Smooth muscle cell (in vitro differentiated cells): ENCODE results near the gene GPC6. TPM values are rescaled to one million over a fixed set of nuclear protein-coding genes. Genes with fewer than 3 reads are reported as not detected.

Experiments used
- DNase-seq: peaks from one replicate; lab custom pipeline; 2025; ENCODE audit not compliant: unreplicated experiment; lab: John Stamatoyannopoulos, UW
- H2AFZ ChIP-seq: fragments of 200-600 bp; sonication (generic); 2 replicates; pipeline ENCODE4 v1.6.0; 2016; ENCODE audit warnings: antibody characterized with exemption, low read depth, mild to moderate bottlenecking
- H3F3A ChIP-seq: fragments of 200-600 bp; sonication (generic); 2 replicates; pipeline ENCODE4 v1.6.0; 2017; ENCODE audit warnings: antibody characterized with exemption, low read depth
- H3K27ac ChIP-seq: fragments of 200-600 bp; sonication (generic); 2 replicates; pipeline ENCODE4 v1.5.1; 2016; ENCODE audit warnings: low read depth, mild to moderate bottlenecking
- H3K27me3 ChIP-seq: fragments of 200-600 bp; sonication (generic); 2 replicates; pipeline ENCODE4 v1.6.1; 2016; ENCODE audit warnings: low read depth, mild to moderate bottlenecking
- H3K36me3 ChIP-seq: fragments of 200-600 bp; sonication (generic); 2 replicates; pipeline ENCODE4 v1.5.1; 2016; ENCODE audit warnings: low read depth
- H3K4me1 ChIP-seq: fragments of 200-600 bp; sonication (generic); 2 replicates; pipeline ENCODE4 v1.5.1; 2016; ENCODE audit warnings: low read depth
- H3K4me2 ChIP-seq: fragments of 200-600 bp; sonication (generic); 2 replicates; pipeline ENCODE4 v1.6.0; 2016; ENCODE audit warnings: mild to moderate bottlenecking
- H3K4me3 ChIP-seq: fragments of 200-600 bp; sonication (generic); 2 replicates; pipeline ENCODE4 v1.5.1; 2016; ENCODE audit warnings: mild to moderate bottlenecking
- H3K79me2 ChIP-seq: fragments of 200-600 bp; sonication (generic); 2 replicates; pipeline ENCODE4 v1.6.0; 2016; ENCODE audit warnings: low read depth, mild to moderate bottlenecking
- H3K9ac ChIP-seq: fragments of 200-600 bp; sonication (generic); 2 replicates; pipeline ENCODE4 v1.6.0; 2016; ENCODE audit warnings: low read depth
- H3K9me3 ChIP-seq: fragments of 200-600 bp; sonication (generic); replicated peaks from 2 replicates; pipeline ENCODE4 v1.5.1; 2016; ENCODE audit warnings: low read depth
- H4K20me1 ChIP-seq: fragments of 200-600 bp; sonication (generic); 2 replicates; pipeline ENCODE4 v1.6.0; 2016; ENCODE audit warnings: low read depth
- CTCF ChIP-seq: fragments of 200-600 bp; sonication (generic); IDR thresholded peaks from 2 replicates; pipeline ENCODE4 v1.5.1; 2017; ENCODE audit warnings: borderline replicate concordance, mild to moderate bottlenecking, antibody characterized with exemption; ENCODE audit not compliant: insufficient read depth, poor library complexity, severe bottlenecking
- WGBS: methylation state at CpG from one replicate; pipeline ENCODE4 v1.1.7; 2016; ENCODE audit warnings: low lambda C conversion rate; 5-methylcytosine and 5-hydroxymethylcytosine counted together
- polyA plus RNA-seq: library from polyadenylated mRNA; unstranded; fragments of >200 nt; fragmentation: Nextera tagmentation; extraction: Ambion mirVana; gene quantifications from 2 replicates; pipeline ENCODE4 v1.2.1, GENCODE V29; 2016
- total RNA-seq: library from RNA; depleted of rRNA; stranded (reverse); fragments of >200 nt; gene quantifications from 2 replicates; pipeline ENCODE4 v1.2.3, GENCODE V29; 2014

The GPC6 gene
- total and polyA plus RNA-seq, 2 experiments from 2014 or later: 19.7 to 68.5 TPM

- no peak for TF ChIP-seq CTCF
- Histone ChIP-seq H3K27me3 (no peaks in the 10 kb centered on the region), H3K9ac (no peak overlapping the region), H3K4me1 (no peaks in the 10 kb centered on the region), H3K79me2 (peaks cover 83% of the 10 kb centered on the region), H3F3A (no peaks in the 10 kb centered on the region), H2AFZ (no peak overlapping the region), H3K36me3 (peaks cover 10% of the 10 kb centered on the region), H3K9me3 (peaks cover 2% of the 10 kb centered on the region), H3K4me2 (no peak overlapping the region), H3K27ac (no peak overlapping the region), H4K20me1 (peaks cover 15% of the 10 kb centered on the region), H3K4me3 (no peak overlapping the region)
- DNase-seq: no peak
- WGBS: 100% methylated on average over 1 of the region's 1 CpG
Measured at GRCh38 chr13:93238711-93239110, 12.1 kb downstream of the GPC6 start.

DNA sequence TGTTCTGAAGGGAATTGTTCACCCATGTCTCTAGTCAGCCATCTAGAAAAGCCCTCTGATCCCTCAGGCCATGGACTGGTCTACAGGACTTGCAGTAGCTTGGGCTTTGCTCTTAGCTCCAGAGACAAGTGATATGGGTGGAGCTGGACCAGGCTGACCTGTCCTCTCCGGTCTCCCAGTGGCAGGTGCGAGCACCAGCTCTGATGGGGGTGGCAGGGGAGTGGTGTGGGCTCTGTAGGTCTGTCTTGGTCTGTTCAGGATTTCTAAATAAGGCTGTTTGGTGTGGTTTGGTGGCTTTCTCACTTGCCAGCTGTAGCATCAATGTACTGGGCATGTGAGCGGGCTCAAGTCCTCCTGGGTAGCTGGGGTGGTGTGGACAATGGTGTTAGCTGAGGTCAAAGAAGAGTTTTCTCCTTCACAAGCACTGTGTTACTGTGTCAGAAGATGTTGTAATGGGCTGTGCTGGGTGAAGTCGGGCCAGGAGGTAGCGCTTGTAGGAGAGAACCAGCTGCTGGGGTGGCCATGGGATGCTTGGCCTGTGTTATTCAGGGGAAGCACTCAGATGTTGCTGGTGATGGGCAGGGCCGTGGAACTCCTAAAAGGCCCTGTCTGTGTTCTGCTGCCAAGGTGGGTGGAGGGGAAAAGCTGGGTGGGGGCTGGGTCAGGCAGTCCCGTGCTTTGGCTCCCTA is 16.9 kb downstream of the GPC6 start:
- no peak overlapping the region for H2AFZ ChIP-seq
- no peak for TF ChIP-seq CTCF
- no peak for DNase-seq
- H3K9ac ChIP-seq: no peak overlapping the region
- H4K20me1 ChIP-seq: peaks cover 23% of the 10 kb centered on the region
- H3F3A ChIP-seq: no peaks in the 10 kb centered on the region
- WGBS: 95% methylated on average over 7 of the region's 7 CpGs
- H3K4me1 ChIP-seq: peaks cover 22% of the 10 kb centered on the region
- peaks cover 76% of the 10 kb centered on the region for H3K79me2 ChIP-seq
- H3K9me3 ChIP-seq: no peaks in the 10 kb centered on the region
- H3K36me3 ChIP-seq: peaks cover 9% of the 10 kb centered on the region
- no peak overlapping the region for H3K4me3 ChIP-seq
- no peaks in the 10 kb centered on the region for H3K27me3 ChIP-seq
- H3K27ac ChIP-seq: peak overlapping the region; percentile 84
- H3K4me2 ChIP-seq: peak overlapping the region; percentile 77

GRCh38 chr13:93244141-93244917 is 17.7 kb downstream of the GPC6 start:
- Histone ChIP-seq H3K4me3 (peak overlapping the region; percentile 45), H3K4me1 (peaks cover 30% of the 10 kb centered on the region), H3K36me3 (peaks cover 2% of the 10 kb centered on the region), H3F3A (peaks cover 7% of the 10 kb centered on the region), H3K4me2 (peak overlapping the region; percentile 77), H3K9ac (peak overlapping the region; percentile 57), H4K20me1 (peaks cover 23% of the 10 kb centered on the region), H3K79me2 (peaks cover 71% of the 10 kb centered on the region), H3K27ac (peak overlapping the region; percentile 84), H3K9me3 (no peaks in the 10 kb centered on the region), H2AFZ (peak overlapping the region; percentile 79), H3K27me3 (no peaks in the 10 kb centered on the region)
- TF ChIP-seq CTCF: no peak
- no peak for DNase-seq
- 46% methylated on average over 17 of the region's 17 CpGs for WGBS
